SHP77 treated with DMSO at 0.1 percent for 48 hours (cell line): ENCODE measurements around the gene SIPA1L2.

Experiments
- DNase-seq: peaks from one replicate; lab custom pipeline; 2025; lab: John Stamatoyannopoulos, UW

SIPA1L2 gene

DNA sequence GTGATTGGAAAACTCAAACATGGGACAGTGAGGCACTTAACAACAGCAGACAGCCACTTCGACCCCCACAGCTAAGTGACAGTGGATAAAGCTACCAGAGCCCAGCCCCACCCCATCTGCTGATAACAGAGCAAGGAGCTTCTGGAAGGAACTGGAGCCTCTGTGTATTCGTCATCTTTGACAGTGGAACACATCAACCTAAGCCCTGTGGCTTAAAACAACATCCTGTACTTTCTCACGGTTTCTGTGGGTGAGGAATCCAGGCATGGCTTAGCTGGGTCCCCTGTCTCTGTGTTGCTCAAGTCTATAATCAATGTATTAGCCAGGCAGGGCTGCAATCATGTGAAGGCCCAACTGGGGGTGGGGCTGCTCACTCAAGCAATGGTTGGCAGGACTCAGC, 18.4 kb upstream of the SIPA1L2 start:
- no peak for DNase-seq

- DNase-seq, result no peak
Observed at GRCh38 chr1:232644209-232644608, 14.3 kb upstream of the SIPA1L2 start.

GRCh38 chr1:232643251-232643650, 13.3 kb upstream of the SIPA1L2 start:
- no peak for DNase-seq

DNA sequence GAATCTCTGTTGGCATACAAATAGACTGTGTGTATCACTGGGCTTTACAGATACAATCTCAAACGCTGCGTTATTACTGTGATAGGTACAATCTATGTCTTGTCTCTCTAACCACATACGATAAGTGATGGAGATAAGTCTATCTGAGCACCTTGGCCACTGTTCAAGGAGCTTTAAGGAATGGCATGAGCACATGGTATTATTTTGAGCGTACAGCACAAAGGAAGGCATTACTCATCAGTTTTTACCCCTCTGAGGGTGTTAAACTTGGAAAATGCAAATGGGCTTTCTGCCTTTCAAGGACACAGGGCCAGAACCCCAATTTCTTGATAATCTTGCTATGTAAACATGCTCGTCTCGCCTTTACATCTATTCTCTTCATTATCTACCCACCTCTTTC, 11.6 kb upstream of the SIPA1L2 start:
- DNase-seq, result no peak

GRCh38 chr1:232636799-232637198, 6.9 kb upstream of the SIPA1L2 start:
- no peak for DNase-seq

GRCh38 chr1:232635778-232636356, 5.9 kb upstream of the SIPA1L2 start:
- peak; percentile 61 for DNase-seq

DNA sequence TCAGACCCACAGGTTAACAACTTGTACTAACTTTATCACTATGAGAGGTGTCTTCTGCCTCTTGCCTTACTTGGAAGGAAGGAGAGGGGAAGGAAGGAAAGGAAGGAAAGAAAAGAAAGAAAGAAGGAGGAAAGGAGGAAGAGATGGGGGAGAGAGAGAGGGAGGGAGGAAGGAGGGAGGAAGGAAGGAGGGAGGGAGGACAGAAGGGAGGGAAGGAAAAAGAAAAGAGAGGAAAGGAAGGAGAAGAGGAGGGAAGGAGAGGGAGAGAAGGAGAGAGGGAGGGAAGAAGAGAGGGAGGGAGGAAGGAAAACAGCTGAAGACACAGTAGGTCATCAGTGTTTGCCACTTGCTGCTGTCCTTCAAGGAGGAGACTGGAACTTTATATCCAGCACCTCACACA, 5.3 kb upstream of the SIPA1L2 start:
- no peak for DNase-seq

DNA sequence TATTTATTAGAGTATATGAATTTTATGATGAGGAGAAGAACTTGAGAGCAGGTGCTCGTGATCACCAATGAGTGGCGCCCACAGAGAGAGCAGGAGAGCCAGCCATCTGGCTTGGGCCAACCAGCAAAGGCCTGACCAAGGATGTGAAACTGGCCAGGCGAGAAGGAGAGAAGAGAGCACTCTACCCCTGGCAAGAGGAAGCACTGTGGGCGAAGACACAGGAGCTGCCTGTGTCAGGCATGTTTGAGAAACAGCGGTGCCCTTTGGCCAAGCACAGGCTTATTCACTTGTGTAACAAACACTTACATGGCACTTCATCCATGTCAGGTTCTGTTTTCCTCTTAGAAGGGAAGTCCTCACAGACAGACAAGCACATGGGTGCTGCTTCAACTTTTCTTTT, 4.2 kb upstream of the SIPA1L2 start:
- DNase-seq, result no peak

DNA sequence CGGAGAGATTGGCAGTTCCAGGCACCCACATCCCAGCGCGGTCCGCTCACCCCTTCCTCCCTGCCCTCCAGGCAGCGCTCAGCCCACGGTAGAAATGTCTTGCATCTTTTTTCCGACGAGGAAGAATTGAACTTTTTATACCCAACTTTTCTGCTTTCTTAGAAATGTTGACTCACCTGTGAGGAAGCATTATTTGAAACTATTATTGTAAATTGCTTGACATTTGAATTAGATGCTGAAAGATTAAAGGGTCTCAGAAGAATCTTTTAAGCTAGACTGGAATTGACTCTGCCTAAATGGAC, 912 bp upstream of the SIPA1L2 start:
- no peak for DNase-seq

DNA sequence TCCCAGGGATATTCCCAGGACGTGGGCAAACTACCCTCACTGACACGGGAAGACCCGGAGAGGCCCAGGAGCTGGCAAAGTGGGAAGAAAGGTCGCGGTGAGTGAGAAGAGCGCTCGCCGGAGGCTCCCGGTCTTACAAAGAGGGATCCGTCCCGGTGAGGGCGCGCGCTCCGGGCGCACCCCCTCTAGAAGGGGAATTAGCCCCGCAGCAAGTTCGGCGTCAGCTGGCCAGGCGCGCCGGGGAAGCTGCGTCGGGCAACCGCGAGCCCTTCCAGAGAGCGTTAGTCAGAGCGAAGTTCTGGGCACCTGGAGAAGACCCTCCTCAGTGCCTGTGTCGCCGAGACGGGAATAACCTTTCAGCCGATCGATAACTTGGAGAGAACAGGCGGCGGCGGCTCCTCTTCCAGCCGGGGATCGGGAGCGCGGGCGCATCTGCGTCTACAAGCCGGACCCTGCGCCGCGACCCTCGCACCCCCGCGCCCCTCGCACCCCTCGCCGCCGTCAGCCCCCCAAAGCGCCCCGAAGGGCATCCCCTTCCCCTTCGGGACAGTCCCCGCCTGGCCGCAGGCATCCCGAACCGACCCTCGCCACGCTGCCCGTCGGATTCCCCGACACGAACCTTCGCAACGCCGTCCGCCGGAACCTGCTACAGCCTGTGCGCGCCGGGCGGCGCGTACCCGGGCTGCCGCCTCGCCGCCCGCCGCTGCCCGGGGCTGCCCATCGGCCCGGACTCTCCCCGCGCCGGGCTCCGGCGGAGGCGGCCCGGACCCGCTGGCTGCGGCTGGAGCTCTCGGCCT, 485 bp downstream of the SIPA1L2 start:
- no peak for DNase-seq

GRCh38 chr1:232628335-232629249, 1.3 kb downstream of the SIPA1L2 start:
- DNase-seq, result no peak

GRCh38 chr1:232627645-232628334, 2.1 kb downstream of the SIPA1L2 start:
- DNase-seq, result peak; percentile 42

GRCh38 chr1:232627171-232627570, 2.8 kb downstream of the SIPA1L2 start:
- no peak for DNase-seq

DNA sequence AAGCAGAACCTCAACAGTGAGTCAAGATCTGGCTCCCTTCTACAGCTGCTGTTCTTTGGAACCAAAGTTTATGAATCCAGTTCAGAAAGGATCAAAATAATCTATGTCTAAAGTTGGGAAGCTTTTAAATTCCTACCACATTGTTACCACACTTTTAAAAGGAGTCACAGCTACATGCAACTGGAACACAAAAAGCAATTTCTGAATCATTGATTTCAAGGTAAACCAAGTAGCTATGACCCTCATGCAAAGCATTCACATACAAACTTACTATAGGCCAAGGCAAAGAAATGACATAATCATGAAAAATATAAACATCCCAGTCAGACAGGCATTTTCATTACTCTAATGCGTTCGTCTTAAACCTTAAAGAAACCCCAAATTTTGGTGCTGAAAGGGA, 3.5 kb downstream of the SIPA1L2 start:
- no peak for DNase-seq

- DNase-seq, result no peak
Observed at GRCh38 chr1:232625319-232625868, 4.5 kb downstream of the SIPA1L2 start.

DNA sequence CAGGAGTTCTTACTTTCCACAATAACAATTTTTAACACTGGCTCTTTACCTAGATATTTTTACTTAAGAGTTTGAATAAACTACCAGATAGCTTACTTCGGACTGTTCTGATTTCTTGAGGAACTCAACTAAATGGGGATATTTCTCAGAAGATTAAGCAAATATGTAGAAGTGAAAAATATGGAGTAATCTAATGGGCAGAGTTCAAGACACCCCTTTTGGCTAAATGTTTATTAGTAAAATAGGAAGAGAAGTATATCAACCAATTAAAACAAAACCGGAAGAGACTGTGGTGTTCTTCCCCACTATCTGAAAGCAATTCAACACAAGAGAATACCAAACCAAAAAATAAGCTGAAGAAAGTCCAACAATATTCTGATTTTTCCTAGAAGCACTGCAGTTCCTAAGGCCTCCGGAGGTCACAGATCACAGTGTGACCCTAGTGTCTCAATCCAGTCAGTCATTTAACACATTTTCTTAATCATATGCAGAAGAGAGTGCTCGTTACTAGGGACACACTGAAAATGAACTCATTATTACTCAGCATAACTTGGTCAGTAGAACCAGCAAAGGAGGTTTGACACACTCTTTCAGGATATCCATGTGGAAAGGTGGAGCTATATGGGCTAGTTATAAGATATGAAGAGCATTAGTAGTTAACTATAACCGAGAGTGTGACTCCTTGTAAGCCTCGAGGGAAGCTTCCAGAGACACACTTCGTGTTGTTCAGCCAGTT, 5.2 kb downstream of the SIPA1L2 start:
- no peak for DNase-seq

DNA sequence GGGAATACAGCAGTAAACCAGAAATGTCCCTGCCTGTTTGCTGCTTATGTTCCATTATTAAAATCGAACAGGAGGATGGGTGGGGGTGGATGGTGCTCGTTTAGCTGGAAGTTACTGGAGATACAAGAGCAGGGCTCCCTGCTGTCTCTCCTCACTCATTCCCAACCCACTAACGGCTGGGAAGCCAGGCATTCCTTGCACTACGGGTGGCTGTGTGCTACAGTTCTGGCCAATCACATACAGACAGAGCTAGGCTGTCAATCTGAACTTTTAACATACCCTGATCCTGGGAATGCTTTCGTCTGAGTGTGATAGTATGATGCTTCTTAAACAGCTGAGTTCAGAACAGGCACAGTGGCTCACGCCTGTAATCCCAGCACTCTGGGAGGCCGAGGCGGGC, 7.0 kb downstream of the SIPA1L2 start:
- no peak for DNase-seq

- DNase-seq, result no peak
Observed at GRCh38 chr1:232622378-232622777, 7.6 kb downstream of the SIPA1L2 start.

DNA sequence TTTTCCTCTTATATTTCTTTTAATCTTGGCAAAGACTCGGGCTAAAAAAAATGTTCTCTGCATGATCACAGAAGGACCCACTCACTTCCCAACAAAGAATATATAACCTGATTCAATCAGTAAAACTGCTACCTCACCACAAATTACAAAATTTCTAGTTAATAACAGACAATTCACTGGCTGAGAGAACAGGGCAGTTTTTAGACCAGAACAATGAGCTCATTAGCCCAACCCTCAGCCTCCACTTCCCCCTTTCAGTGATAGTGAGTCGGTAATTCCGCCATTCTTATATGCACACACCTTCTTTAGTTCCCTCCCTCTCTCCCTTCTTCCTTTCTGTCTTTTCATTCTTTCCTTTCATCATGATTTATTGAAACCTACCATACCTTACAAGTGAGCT, 8.9 kb downstream of the SIPA1L2 start:
- DNase-seq, result no peak

DNA sequence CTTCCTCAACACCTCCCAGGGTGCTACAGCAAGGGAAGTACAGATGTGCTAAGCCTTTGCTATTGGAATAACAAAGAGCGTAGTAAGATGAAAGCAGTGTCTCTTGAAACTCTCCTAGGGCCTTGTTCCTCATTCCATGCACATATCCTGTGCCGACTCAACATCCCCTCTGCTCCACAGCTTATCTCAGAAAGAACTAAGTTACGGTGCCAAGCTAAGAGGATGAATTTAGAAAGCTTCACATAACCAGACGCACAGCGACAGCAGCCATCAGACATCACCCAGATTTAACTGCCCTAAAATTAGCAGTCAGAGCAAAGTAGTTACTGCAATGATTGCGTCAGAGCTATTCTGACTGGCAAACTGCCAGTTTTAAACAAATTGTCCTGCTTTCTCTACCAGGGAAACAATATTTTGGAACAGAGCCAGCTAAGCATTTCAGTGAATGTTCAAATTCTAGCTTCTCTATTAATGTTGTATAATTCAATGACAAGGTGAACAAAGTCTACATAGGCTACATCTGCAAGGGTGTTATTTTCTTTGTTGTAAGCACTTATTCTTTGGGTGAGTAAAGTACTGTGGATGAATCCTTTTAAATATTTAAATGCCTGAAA, 9.5 kb downstream of the SIPA1L2 start:
- DNase-seq, result peak; percentile 87

- no peak for DNase-seq
Observed at GRCh38 chr1:232617237-232617636, 12.7 kb downstream of the SIPA1L2 start.
